SK-N-SH treated with all-trans-retinoic acid at 6 μM for 48 hours (cell line): Measurements from ENCODE around the gene HMCN2.

ENCODE experiments used
- ATAC-seq: fragments of 200-7000 bp; cut with Tn5 transposase; 3 replicates; pipeline ENCODE4 v1.9.1; 2020; ENCODE audit warnings: mild to moderate bottlenecking, moderate library complexity
- ARNTL ChIP-seq: fragments of 450-650 bp; formaldehyde crosslinking; IDR thresholded peaks from 2 replicates; pipeline ENCODE4 v1.5.0; 2020; ENCODE audit warnings: low read depth, mild to moderate bottlenecking, moderate library complexity, borderline replicate concordance
- BACH2 ChIP-seq: fragments of 250-450 bp; sonication (Bioruptor Pico); IDR thresholded peaks from 2 replicates; pipeline ENCODE4 v1.9.0; 2021; ENCODE audit warnings: mild to moderate bottlenecking, borderline replicate concordance
- CSRNP3 ChIP-seq: fragments of 250-450 bp; sonication (Bioruptor Pico); IDR thresholded peaks from 2 replicates; pipeline ENCODE4 v1.5.1; 2021; ENCODE audit warnings: mild to moderate bottlenecking, moderate library complexity
- ESRRG ChIP-seq: fragments of 250-450 bp; sonication (Bioruptor Pico); IDR thresholded peaks from 2 replicates; pipeline ENCODE4 v1.6.1; 2021; ENCODE audit warnings: mild to moderate bottlenecking
- GLIS3 ChIP-seq: fragments of 250-450 bp; sonication (Bioruptor Pico); IDR thresholded peaks from 2 replicates; pipeline ENCODE4 v1.5.0; 2020; ENCODE audit warnings: mild to moderate bottlenecking, moderate library complexity
- ISL1 ChIP-seq: fragments of 250-450 bp; sonication (Bioruptor Pico); IDR thresholded peaks from 2 replicates; pipeline ENCODE4 v2.1.2; 2022; ENCODE audit warnings: mild to moderate bottlenecking, moderate library complexity
- OSR1 ChIP-seq: fragments of 250-450 bp; sonication (Bioruptor Pico); IDR thresholded peaks from 2 replicates; pipeline ENCODE4 v1.8.0; 2022; ENCODE audit warnings: moderate library complexity, mild to moderate bottlenecking, inconsistent platforms
- PPARA ChIP-seq: fragments of 250-450 bp; sonication (Bioruptor Pico); IDR thresholded peaks from 2 replicates; pipeline ENCODE4 v1.5.0; 2020; ENCODE audit warnings: mild to moderate bottlenecking, borderline replicate concordance
- RARB ChIP-seq: fragments of 250-450 bp; sonication (Bioruptor Pico); IDR thresholded peaks from 2 replicates; pipeline ENCODE4 v1.8.0; 2021; ENCODE audit warnings: mild to moderate bottlenecking, moderate library complexity
- SNAI2 ChIP-seq: fragments of 250-450 bp; sonication (Bioruptor Pico); IDR thresholded peaks from 2 replicates; pipeline ENCODE4 v1.5.0; 2020; ENCODE audit warnings: mild to moderate bottlenecking, moderate library complexity
- TOX ChIP-seq: fragments of 250-450 bp; sonication (Bioruptor Pico); IDR thresholded peaks from 2 replicates; pipeline ENCODE4 v1.8.0; 2021; ENCODE audit warnings: mild to moderate bottlenecking, moderate library complexity, borderline replicate concordance
- ZC3H10 ChIP-seq: fragments of 250-450 bp; sonication (Bioruptor Pico); IDR thresholded peaks from 2 replicates; pipeline ENCODE4 v1.5.1; 2021; ENCODE audit warnings: mild to moderate bottlenecking, moderate library complexity
- ZFP3 ChIP-seq: fragments of 250-450 bp; sonication (Bioruptor Pico); IDR thresholded peaks from 2 replicates; pipeline ENCODE4 v1.5.0; 2020; ENCODE audit warnings: mild to moderate bottlenecking, moderate library complexity
- ZFP30 ChIP-seq: fragments of 450-650 bp; formaldehyde crosslinking; IDR thresholded peaks from 2 replicates; pipeline ENCODE4 v1.5.0; 2022; ENCODE audit warnings: mild to moderate bottlenecking, moderate library complexity
- ZNF565 ChIP-seq: fragments of 450-650 bp; formaldehyde crosslinking; conservative IDR thresholded peaks from 2 replicates; pipeline ENCODE4 v1.5.0; 2020; ENCODE audit warnings: low read depth, mild to moderate bottlenecking, moderate library complexity
- ZNF70 ChIP-seq: fragments of 450-650 bp; formaldehyde crosslinking; IDR thresholded peaks from 2 replicates; pipeline ENCODE4 v1.5.0; 2020; ENCODE audit warnings: mild to moderate bottlenecking, moderate library complexity
- ZNF8 ChIP-seq: fragments of 450-650 bp; formaldehyde crosslinking; IDR thresholded peaks from 2 replicates; pipeline ENCODE4 v1.5.0; 2020; ENCODE audit warnings: mild to moderate bottlenecking, moderate library complexity
- TF ChIP-seq, protein P1 (sequence below): fragments of 250-450 bp; sonication (Bioruptor Pico); IDR thresholded peaks from 2 replicates; pipeline ENCODE4 v1.8.0; 2021; ENCODE audit warnings: low read depth, mild to moderate bottlenecking, moderate library complexity, borderline replicate concordance
- TF ChIP-seq, protein P2 (sequence below): fragments of 250-450 bp; sonication (Bioruptor Pico); IDR thresholded peaks from 2 replicates; pipeline ENCODE4 v1.8.0; 2020; ENCODE audit warnings: mild to moderate bottlenecking, moderate library complexity, borderline replicate concordance
- TF ChIP-seq, protein P3 (sequence below): fragments of 250-450 bp; sonication (Bioruptor Pico); IDR thresholded peaks from 2 replicates; pipeline ENCODE4 v1.5.0; 2020; ENCODE audit warnings: mild to moderate bottlenecking, moderate library complexity
- TF ChIP-seq, protein P4 (sequence below): fragments of 250-450 bp; sonication (Bioruptor Pico); IDR thresholded peaks from 2 replicates; pipeline ENCODE4 v1.5.1; 2020; ENCODE audit warnings: low read depth, mild to moderate bottlenecking, moderate library complexity

HMCN2 gene

DNA sequence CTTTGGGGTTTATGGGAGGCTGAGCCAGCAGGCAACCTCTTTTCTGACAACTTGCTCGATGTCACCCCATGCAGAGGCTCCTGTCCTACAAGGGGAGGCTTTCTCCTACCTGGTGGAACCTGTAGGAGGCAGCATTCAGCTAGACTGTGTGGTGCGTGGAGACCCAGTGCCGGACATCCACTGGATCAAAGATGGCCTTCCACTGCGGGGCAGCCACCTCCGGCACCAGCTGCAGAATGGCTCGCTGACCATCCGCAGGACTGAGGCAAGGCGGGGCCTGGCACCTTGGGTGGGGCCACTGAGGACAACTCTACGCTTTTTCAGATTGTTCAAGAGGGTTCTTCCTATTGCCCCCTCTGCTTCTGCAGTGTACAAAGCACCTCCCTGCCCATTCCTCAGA, 143.1 kb downstream of the HMCN2 start:
- ATAC-seq: no peak
- TF ChIP-seq OSR1 (CRISPR knock-in tag) (no peak), SNAI2 (CRISPR knock-in tag) (no peak), TOX (CRISPR knock-in tag) (no peak), ZNF70 (CRISPR knock-in tag) (no peak), ISL1 (no peak), ZC3H10 (no peak), ZFP3 (no peak)

GRCh38 chr9:130409246-130409645, 143.7 kb downstream of the HMCN2 start:
- TF ChIP-seq OSR1 (CRISPR knock-in tag) (no peak), GLIS3 (no peak), SNAI2 (CRISPR knock-in tag) (no peak), ZNF565 (CRISPR knock-in tag) (no peak), ESRRG (CRISPR knock-in tag) (no peak), PPARA (CRISPR knock-in tag) (no peak), ZFP30 (CRISPR knock-in tag) (no peak), ZFP3 (no peak), ZC3H10 (no peak)
- TF ChIP-seq, protein P1, sequence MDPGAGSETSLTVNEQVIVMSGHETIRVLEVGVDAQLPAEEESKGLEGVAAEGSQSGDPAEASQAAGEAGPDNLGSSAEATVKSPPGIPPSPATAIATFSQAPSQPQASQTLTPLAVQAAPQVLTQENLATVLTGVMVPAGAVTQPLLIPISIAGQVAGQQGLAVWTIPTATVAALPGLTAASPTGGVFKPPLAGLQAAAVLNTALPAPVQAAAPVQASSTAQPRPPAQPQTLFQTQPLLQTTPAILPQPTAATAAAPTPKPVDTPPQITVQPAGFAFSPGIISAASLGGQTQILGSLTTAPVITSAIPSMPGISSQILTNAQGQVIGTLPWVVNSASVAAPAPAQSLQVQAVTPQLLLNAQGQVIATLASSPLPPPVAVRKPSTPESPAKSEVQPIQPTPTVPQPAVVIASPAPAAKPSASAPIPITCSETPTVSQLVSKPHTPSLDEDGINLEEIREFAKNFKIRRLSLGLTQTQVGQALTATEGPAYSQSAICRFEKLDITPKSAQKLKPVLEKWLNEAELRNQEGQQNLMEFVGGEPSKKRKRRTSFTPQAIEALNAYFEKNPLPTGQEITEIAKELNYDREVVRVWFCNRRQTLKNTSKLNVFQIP (CRISPR knock-in tag): no peak
- TF ChIP-seq, protein P2, sequence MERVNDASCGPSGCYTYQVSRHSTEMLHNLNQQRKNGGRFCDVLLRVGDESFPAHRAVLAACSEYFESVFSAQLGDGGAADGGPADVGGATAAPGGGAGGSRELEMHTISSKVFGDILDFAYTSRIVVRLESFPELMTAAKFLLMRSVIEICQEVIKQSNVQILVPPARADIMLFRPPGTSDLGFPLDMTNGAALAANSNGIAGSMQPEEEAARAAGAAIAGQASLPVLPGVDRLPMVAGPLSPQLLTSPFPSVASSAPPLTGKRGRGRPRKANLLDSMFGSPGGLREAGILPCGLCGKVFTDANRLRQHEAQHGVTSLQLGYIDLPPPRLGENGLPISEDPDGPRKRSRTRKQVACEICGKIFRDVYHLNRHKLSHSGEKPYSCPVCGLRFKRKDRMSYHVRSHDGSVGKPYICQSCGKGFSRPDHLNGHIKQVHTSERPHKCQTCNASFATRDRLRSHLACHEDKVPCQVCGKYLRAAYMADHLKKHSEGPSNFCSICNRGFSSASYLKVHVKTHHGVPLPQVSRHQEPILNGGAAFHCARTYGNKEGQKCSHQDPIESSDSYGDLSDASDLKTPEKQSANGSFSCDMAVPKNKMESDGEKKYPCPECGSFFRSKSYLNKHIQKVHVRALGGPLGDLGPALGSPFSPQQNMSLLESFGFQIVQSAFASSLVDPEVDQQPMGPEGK (CRISPR knock-in tag): no peak
- TF ChIP-seq, protein P3, sequence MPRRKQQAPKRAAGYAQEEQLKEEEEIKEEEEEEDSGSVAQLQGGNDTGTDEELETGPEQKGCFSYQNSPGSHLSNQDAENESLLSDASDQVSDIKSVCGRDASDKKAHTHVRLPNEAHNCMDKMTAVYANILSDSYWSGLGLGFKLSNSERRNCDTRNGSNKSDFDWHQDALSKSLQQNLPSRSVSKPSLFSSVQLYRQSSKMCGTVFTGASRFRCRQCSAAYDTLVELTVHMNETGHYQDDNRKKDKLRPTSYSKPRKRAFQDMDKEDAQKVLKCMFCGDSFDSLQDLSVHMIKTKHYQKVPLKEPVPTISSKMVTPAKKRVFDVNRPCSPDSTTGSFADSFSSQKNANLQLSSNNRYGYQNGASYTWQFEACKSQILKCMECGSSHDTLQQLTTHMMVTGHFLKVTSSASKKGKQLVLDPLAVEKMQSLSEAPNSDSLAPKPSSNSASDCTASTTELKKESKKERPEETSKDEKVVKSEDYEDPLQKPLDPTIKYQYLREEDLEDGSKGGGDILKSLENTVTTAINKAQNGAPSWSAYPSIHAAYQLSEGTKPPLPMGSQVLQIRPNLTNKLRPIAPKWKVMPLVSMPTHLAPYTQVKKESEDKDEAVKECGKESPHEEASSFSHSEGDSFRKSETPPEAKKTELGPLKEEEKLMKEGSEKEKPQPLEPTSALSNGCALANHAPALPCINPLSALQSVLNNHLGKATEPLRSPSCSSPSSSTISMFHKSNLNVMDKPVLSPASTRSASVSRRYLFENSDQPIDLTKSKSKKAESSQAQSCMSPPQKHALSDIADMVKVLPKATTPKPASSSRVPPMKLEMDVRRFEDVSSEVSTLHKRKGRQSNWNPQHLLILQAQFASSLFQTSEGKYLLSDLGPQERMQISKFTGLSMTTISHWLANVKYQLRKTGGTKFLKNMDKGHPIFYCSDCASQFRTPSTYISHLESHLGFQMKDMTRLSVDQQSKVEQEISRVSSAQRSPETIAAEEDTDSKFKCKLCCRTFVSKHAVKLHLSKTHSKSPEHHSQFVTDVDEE (CRISPR knock-in tag): no peak
- TF ChIP-seq, protein P4, sequence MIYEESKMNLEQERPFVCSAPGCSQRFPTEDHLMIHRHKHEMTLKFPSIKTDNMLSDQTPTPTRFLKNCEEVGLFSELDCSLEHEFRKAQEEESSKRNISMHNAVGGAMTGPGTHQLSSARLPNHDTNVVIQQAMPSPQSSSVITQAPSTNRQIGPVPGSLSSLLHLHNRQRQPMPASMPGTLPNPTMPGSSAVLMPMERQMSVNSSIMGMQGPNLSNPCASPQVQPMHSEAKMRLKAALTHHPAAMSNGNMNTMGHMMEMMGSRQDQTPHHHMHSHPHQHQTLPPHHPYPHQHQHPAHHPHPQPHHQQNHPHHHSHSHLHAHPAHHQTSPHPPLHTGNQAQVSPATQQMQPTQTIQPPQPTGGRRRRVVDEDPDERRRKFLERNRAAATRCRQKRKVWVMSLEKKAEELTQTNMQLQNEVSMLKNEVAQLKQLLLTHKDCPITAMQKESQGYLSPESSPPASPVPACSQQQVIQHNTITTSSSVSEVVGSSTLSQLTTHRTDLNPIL (CRISPR knock-in tag): no peak
- ATAC-seq: no peak

- no peak for TF ChIP-seq RARB
- TF ChIP-seq PPARA (CRISPR knock-in tag): no peak
- no peak for TF ChIP-seq ZFP30 (CRISPR knock-in tag)
- TF ChIP-seq ZFP3: no peak
- no peak for TF ChIP-seq BACH2 (CRISPR knock-in tag)
- no peak for TF ChIP-seq OSR1 (CRISPR knock-in tag)
- TF ChIP-seq, protein P2 (CRISPR knock-in tag): no peak
- no peak for TF ChIP-seq ZNF565 (CRISPR knock-in tag)
- TF ChIP-seq ESRRG (CRISPR knock-in tag): no peak
- TF ChIP-seq ISL1: no peak
- TF ChIP-seq ZNF8 (CRISPR knock-in tag): no peak
- no peak for TF ChIP-seq CSRNP3 (CRISPR knock-in tag)
- TF ChIP-seq ARNTL (CRISPR knock-in tag): no peak
- no peak for ATAC-seq
Observed at GRCh38 chr9:130410443-130410842, 144.9 kb downstream of the HMCN2 start.
